Gastroesophageal sphincter (tissue), 4 donors: ENCODE results near the gene SPO11. TPM values are rescaled to one million over a fixed set of nuclear protein-coding genes. Genes with fewer than 3 reads are reported as not detected.

Experiments
- ATAC-seq: fragments of 150-250 bp; one replicate; pipeline ENCODE4 v1.9.1; 2016; ENCODE audit warnings: mild to moderate bottlenecking, moderate library complexity
- H3K27ac ChIP-seq, 4 donors: fragments of 200-600 bp; sonication (generic) in 3 of 4; 1 replicate in 3 of 4; 2 replicates in 1 of 4; pipeline ENCODE4 v1.5.1; 2016 to 2019
- H3K27me3 ChIP-seq: fragments of 200-600 bp; sonication (generic); one replicate; pipeline ENCODE4 v1.5.1; 2019
- H3K36me3 ChIP-seq, 2 donors: fragments of 200-600 bp; sonication (generic); one replicate each; pipeline ENCODE4 v1.5.1; 2019; ENCODE audit warnings: control low read depth in 1 of 2
- H3K4me1 ChIP-seq, 3 donors: fragments of 200-600 bp; sonication (generic); 1 replicate in 2 of 3; 2 replicates in 1 of 3; pipeline ENCODE4 v1.5.1; 2016 to 2019; ENCODE audit warnings: control low read depth in 2 of 3
- H3K4me3 ChIP-seq, 2 donors: fragments of 200-600 bp; sonication (generic); one replicate each; pipeline ENCODE4 v1.5.1; 2019; ENCODE audit warnings: mild to moderate bottlenecking in 1 of 2, moderate library complexity in 1 of 2
- H3K9me3 ChIP-seq, 3 donors: fragments of 200-600 bp; sonication (generic); one replicate each; pipeline ENCODE4 v1.5.1; 2017 to 2019; ENCODE audit warnings: control low read depth in 2 of 3
- CTCF ChIP-seq, 4 experiments: fragments of 200-600 bp in 2 of 4; fragments of 450-650 bp in 2 of 4; sonication (generic) in 1 of 4; IDR thresholded peaks; one replicate each; pipeline ENCODE4 v1.5.1; 2017 to 2019; ENCODE audit warnings: antibody characterized with exemption in 4 of 4, mild to moderate bottlenecking in 2 of 4, moderate library complexity in 2 of 4
- EP300 ChIP-seq: sonication (generic); formaldehyde crosslinking; IDR thresholded peaks from one replicate; pipeline ENCODE4 v1.6.1; 2017; ENCODE audit warnings: antibody characterized with exemption, mild to moderate bottlenecking
- POLR2A ChIP-seq, 2 donors: fragments of 450-650 bp; IDR thresholded peaks; one replicate each; pipeline ENCODE4 v1.6.1; 2017; ENCODE audit warnings: antibody characterized with exemption in 2 of 2, mild to moderate bottlenecking in 2 of 2, moderate library complexity in 1 of 2
- POLR2AphosphoS5 ChIP-seq: sonication (generic); formaldehyde crosslinking; IDR thresholded peaks from one replicate; pipeline ENCODE4 v1.6.1; 2017; ENCODE audit warnings: antibody characterized with exemption
- WGBS, 2 donors: methylation state at CpG; one replicate each; pipeline ENCODE4 v1.1.5; 2018; ENCODE audit warnings: low coverage in 1 of 2; 5-methylcytosine and 5-hydroxymethylcytosine counted together
- total RNA-seq, 4 donors: library from RNA; depleted of rRNA; stranded (reverse); fragments of >200 nt; gene quantifications; one replicate each; pipeline ENCODE4 v1.1.0, GENCODE V29; 2016

Gene SPO11
- total RNA-seq, 4 donors from 2014 or later, result not detected

GRCh38 chr20:57369596-57369995 is 40.0 kb downstream of the SPO11 start:
- ATAC-seq, result no peak
- WGBS, 2 donors, result 47 to 80% methylated on average over 2 to 3 of the region's 3 CpGs
- H3K27me3 ChIP-seq, result no peaks in the 10 kb centered on the region
- H3K9me3 ChIP-seq, result no peaks in the 10 kb centered on the region
- TF ChIP-seq CTCF (IDR thresholded peaks at IDR 0.05), result no peak
- TF ChIP-seq POLR2A (IDR thresholded peaks at IDR 0.05), result no peak
- no peak for TF ChIP-seq EP300
- no peak for TF ChIP-seq POLR2AphosphoS5
- H3K4me3 ChIP-seq, result no peak overlapping the region
- no peaks in the 10 kb centered on the region for H3K4me1 ChIP-seq
- no peak overlapping the region for H3K27ac ChIP-seq
- H3K36me3 ChIP-seq, result peaks cover 7 to 100% of the 10 kb centered on the region in 2 donors

DNA sequence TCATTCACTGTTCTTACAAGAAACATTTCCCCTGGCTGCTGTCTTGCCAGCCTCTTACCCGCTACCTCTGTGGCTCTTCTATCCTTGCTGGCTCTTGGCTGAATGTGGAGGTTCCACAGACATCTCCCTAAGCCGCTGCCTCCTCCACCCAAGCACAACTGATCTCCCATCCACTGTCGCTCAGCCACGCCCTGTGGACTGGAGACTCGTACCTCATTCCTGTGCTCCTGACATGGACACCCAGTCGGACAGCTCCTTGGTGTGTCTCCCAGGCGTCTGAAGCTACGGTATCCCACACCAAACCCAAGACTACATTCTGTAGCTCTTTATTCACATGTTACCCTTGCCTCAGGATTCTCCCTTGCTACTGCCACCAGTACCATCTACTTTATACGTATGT is 40.7 kb downstream of the SPO11 start:
- Histone ChIP-seq H3K4me3 (no peak overlapping the region), H3K36me3 (peaks cover 7 to 100% of the 10 kb centered on the region in 2 donors), H3K9me3 (no peaks in the 10 kb centered on the region), H3K4me1 (no peaks in the 10 kb centered on the region), H3K27me3 (no peaks in the 10 kb centered on the region), H3K27ac (no peak overlapping the region)
- 87 to 91% methylated on average over 8 to 9 of the region's 9 CpGs for WGBS, 2 donors
- TF ChIP-seq EP300 (no peak), CTCF (IDR thresholded peaks at IDR 0.05) (no peak)
- ATAC-seq, result no peak

DNA sequence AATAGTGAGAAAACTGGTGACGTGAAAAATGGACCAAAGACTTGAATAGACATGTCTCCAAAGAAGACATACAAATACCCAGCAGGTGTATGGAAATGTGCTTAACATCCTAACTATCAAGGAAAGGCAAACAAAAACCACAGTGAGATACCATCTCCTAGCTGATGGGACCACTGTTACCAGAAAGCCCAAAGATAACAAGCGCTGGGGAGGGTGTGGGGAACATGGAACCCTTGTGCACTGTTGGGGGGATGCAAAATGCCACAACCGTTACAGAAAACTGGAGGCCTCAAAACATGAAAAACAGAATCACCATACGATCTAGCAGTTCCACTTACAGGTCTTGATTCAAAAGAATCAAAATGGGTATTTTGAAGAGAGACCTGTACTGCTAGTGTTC is 41.8 kb downstream of the SPO11 start:
- H3K27ac ChIP-seq, result no peak overlapping the region
- no peaks in the 10 kb centered on the region for H3K27me3 ChIP-seq
- 92 to 100% methylated on average over 2 to 4 of the region's 4 CpGs for WGBS, 2 donors
- H3K36me3 ChIP-seq, result peaks cover 7 to 100% of the 10 kb centered on the region in 2 donors
- H3K4me1 ChIP-seq, result no peaks in the 10 kb centered on the region
- H3K4me3 ChIP-seq, result no peak overlapping the region
- no peaks in the 10 kb centered on the region for H3K9me3 ChIP-seq
- ATAC-seq, result no peak
- TF ChIP-seq CTCF (IDR thresholded peaks at IDR 0.05) (no peak), POLR2A (IDR thresholded peaks at IDR 0.05) (no peak), EP300 (no peak)

GRCh38 chr20:57372157-57372556 is 42.6 kb downstream of the SPO11 start:
- Histone ChIP-seq H3K4me3 (no peak overlapping the region), H3K36me3 (peaks cover 3 to 100% of the 10 kb centered on the region in 2 donors), H3K27me3 (no peaks in the 10 kb centered on the region), H3K9me3 (no peaks in the 10 kb centered on the region), H3K4me1 (no peaks in the 10 kb centered on the region), H3K27ac (no peak overlapping the region)
- no peak for ATAC-seq
- 76 to 95% methylated on average over 3 to 7 of the region's 9 CpGs for WGBS, 2 donors
- no peak for TF ChIP-seq EP300
- TF ChIP-seq POLR2AphosphoS5, result no peak
- no peak for TF ChIP-seq CTCF (IDR thresholded peaks at IDR 0.05)
- no peak for TF ChIP-seq POLR2A (IDR thresholded peaks at IDR 0.05)

DNA sequence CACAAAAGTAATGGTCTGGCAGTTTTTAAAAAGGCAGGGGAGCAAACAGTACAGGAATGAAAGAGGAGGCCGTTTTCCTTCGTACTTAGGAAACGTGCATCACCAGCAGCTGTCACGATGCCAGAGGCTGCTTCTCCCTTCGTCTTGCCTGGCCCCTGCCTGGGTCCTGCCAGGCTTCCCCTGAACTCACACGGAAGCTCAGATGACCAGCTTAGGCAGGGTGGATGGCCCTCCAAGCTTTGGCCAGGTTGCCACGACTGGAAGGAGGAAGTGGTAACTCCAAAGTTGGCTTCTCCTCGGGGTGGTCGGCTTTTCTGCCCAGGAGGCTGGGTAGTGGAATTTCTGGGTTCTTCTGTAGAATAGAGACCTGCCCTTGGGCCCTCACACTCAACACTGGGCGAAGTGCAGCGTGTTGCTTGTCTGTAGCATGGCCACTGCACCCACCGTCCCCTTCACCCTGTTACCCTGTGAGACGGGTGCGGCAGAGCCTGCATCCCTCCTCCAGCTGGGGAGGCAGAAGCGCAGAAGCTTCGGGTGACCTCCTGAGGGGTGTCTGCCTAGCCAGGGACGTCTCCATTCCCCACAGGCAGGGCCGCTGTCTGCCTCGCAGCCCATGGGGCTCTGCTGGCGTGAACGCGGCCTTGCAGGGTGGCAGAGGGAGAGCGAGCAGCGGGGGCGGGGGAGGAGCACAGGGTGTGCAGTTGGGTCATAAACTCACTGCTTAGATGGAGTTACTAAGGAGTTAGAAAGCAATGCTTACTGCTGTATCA is 43.2 kb downstream of the SPO11 start:
- no peaks in the 10 kb centered on the region for H3K4me1 ChIP-seq
- 74 to 80% methylated on average over 8 to 10 of the region's 25 CpGs for WGBS, 2 donors
- no peak overlapping the region for H3K4me3 ChIP-seq
- ATAC-seq, result no peak
- H3K27me3 ChIP-seq, result no peaks in the 10 kb centered on the region
- TF ChIP-seq EP300 (no peak), POLR2A (IDR thresholded peaks at IDR 0.05) (no peak), CTCF (IDR thresholded peaks at IDR 0.05) (no peak), POLR2AphosphoS5 (no peak)
- no peak overlapping the region for H3K27ac ChIP-seq
- no peaks in the 10 kb centered on the region for H3K9me3 ChIP-seq
- H3K36me3 ChIP-seq, result peaks cover 3 to 100% of the 10 kb centered on the region in 2 donors
